Activated CD8-positive, alpha-beta memory T cell treated with anti-CD3 and anti-CD28 coated beads, Interleukin-2, amount 50 U/mL, for 1 hour (primary cell): ENCODE data around the gene C1QTNF3.
"Not testable (repeated sequence)": the region's sequence is repeated elsewhere in the genome, so short reads cannot be mapped to it uniquely, and the experiment has no call there.

Source experiments
- DNase-seq: peaks from one replicate; pipeline ENCODE4 v3.0.0-alpha.2; 2020; ENCODE audit errors: extremely low read depth

Gene C1QTNF3

DNA sequence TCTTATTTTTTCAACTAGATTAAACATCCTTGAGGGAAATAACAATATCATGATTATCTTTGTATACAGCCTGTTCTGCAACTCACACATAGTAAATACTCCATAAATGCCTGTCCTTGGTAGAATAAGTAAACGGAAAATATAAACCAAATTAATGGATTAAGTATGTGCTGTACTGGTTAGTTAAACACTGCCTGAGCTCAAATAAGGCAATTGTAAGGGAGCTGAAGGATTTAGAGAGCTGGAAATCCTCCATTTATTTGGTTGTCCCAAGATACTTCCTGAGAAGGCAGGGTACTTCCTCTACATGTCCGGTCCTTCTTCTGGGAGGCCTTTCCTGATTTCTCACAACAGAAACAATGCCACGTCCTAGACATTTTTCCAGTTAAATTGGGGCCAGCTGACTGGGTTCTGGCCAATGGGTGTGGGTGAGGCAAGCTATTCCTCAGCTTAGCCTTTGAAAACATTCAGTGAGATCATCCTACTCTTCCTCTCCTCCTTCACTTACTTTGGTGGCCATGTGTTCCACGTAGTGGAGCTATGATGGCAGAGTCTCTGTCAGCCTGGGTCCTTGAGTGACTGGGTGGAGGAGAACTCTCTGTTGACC, 8.5 kb upstream of the C1QTNF3 start:
- no peak for DNase-seq

DNA sequence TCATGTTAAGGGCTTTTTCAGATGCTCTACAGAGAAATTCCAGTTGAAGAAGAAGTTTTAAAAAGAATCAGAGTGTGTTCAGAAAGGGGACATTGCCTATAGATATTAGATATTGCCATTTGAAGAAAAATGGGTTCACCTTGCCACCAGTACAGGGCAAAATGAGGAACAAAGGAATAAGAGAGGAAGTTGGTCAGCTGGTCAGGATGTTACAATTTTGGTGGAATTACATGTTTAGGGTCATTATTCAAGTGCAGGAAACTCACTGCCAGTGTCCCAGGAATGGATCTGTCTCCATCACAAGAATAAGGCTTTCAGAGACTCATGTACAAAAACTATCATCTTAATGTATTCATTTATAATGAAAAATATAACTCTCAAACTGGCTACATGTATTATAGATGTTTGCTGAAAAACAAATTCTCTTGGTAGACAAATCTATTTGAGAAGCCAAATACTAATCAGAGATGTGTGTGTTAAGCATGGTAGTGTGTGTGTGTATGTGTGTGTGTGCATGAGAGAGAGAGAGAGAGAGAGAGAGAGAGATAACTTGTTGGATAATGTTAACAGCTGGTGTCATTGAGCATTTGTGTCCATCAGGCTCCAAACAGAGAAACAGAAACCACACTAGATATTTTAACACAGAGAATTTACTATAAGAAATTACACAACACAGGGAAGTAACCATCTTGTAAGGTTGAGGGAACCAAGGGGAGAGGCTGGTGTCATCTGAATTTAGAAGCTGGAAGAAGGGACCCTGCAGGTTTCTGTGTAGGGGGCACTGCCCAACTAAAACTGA, 5.0 kb upstream of the C1QTNF3 start:
- DNase-seq: no peak

DNA sequence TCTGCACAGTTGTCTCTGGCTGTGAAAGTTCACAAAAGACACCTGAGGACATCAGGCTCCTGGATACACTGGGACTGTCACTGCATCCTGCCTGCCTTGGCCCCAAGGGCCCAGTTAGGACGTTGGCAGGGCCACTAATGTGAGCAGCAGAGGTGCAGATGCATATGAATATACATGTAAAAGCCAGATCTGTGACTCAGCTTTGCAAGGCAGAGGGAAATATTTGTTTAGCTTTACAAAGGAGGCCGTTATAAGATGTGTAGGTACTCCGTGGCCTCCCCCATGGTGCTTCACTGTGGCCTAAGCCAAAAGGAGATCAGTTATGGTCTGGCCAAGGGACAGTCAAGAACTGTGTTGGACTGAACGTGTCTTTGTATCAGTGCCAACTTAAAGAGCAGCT, 4.1 kb upstream of the C1QTNF3 start:
- DNase-seq: no peak

DNA sequence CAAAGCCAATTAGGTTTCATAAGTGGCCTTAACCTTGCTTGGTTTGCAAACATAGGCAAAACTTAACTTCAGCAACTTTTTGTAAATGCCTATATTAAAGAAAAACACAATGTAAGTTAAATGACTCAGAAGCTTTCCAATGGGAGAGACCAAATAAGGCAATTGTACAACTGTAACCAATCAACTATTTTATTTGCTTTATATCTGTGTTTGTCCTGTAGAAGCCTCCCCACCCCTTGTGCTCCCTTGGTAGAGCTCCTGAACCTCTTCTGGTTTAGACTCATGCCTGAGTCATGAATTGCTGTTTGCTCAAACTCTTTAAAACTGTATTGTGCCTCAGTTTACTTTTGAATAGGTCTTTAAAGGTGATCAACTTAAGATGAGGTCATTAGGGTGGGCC, 3.0 kb upstream of the C1QTNF3 start:
- no peak for DNase-seq

DNA sequence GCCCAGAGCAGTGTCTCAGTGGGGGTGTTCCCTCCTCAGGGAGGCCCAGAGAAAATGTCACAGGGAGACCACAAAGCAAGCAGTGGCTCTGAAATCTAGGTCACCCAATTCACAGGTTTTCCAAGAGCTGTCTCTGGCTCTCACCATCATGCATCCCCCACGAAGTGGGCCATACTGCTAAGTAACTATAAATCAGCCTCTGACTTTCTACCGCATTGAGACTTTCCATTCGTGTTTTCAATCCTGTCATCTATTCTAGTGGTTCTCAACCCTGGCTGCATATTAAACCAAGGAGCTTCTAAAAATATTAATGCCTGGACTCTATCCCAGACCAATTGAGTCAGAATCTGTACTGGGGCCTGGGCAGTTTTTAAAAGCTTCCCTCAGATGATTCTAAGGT, 2.0 kb upstream of the C1QTNF3 start:
- no peak for DNase-seq

DNA sequence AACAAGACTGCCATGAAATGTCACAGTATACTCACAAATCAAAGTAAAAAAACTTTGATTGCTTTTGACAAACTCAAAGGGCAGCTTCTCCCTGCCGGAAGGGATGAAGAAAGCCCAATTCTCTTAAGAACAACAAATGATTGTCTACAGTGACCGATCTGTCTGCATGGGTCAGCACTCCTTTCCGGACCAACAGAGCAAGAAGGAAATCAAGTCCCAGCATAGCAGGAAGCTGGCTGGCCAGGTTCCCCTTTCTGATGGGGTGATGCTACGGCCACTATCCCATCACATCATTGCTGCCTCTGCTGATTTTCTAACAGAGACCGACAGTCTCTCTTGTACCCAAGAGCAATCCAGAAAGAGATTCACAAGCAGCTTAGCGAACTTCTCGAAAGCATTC, 692 bp downstream of the C1QTNF3 start:
- no peak for DNase-seq

DNA sequence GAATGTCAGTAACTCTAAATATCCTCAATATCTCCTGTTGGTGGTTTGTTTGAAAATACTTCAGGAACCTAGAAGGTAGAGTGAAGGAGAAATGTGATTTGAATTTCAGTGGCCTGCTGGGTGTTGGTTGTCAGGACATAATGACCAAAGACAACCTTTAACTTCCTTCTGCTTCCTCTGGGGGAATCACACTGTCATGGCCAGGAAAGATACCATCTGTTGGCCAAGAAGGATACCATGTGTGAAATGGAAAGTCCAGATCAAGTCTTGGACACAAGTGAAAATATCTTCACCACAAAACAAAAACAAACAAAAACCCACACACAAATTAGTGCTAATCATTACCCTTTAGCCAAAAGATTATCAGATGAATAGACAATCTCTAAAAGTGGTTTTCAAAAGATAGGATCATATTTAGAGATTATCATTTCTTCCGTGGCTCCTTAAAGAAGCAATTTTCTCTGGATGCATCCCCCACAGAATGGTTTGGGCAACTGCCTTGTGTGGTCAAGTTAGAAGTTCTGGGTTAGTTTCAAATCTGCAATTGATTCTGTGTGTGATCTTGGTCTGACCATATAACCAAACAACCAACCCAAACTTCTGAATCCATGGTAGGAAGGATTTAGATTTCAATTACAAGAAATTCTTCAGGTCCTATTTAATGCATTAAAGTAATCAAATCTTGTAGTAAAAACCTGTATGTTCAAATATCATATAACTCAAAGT, 1.6 kb downstream of the C1QTNF3 start:
- no peak for DNase-seq

DNA sequence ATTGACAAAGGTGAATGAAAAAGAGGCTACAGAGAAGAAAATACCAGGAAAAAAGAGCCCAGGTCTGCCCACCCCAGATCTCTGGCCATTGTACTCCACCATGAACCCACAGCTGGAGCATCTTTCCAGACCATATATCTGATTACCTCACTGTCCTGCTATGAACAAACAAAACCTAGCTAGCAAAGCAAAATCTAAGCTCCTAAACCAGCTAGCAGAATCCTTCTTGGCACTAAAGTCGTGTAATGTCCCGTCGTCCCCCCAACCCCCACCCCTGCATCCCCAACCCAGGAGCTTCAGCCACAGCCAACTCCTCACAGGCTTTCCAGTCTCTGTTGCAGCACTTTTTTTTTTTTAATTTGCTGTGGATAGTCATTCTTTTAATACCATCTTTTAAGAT, 2.5 kb downstream of the C1QTNF3 start:
- DNase-seq: no peak

DNA sequence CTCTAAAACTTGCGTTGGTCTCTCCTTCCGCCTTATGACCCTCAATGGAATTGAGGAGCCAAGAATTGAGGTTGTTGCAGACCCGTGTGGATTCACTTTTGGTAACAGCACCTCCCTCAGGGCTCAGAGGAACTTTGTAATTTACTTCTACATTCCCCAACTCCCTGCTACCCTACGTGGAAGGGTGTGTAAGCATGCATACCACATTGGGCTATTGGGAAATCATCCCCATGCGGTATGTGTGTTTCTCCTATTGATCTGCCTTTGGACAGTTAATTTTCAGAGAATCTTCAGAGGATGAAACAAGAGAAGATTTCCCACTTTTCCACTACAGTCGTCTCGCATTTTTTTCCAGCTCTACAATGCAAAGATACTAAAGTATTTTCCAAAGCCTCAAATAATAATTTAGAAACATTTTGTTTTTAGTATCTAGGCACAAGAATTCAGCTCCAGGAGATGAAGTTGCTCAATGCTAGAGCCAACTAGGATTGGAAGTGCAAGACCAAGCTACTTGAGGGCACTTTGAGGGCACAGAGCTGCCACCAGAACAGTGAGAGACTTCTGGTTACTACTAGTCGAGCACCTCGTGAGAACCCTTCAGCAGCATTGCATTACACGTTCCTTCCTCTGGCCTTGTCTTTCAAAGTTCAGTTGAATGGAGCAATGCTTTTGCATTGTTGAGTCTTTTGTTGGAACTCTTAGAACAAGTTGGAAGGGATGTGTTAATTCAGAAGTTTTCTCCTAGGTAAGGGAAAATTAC, 3.4 kb downstream of the C1QTNF3 start:
- no peak for DNase-seq

DNA sequence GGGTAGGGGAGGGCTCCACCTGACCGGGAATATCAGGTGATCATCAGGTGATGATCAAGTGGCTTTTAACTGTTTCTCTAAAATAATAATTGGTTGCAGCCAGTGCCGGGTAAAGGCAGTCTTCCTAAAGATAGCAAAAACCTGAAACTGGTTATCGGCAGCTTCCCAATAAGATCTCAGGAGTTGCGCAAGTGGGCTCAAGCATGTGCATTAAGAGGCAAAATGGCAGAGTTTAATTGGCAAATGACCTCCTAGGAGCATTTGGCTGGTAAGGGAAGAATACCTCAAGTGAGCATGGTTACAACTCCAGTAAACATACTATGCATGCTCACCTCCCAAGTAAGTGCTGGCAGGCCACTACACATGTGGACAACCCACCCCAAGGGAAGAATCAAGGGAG, 4.2 kb downstream of the C1QTNF3 start:
- no peak for DNase-seq

DNA sequence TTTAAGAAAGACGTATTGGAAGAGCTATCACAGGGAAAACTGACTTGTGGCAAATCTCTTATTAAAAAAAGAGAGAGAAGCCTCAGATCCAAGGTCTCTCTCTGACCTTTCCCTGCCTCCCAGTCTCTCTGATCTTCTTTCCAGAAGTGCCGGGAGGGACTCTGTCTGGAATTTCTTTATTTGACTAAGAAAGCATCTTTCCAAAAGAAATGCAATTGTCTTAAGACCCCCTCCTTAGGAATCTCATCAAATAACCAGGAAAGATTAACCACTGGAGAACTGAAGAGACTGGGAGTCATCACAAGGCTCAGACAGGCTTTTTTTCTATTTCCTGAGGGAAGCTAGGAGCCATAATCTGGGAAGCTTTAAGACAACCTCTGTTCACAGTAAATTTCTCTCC, 4.6 kb downstream of the C1QTNF3 start:
- DNase-seq: no peak

DNA sequence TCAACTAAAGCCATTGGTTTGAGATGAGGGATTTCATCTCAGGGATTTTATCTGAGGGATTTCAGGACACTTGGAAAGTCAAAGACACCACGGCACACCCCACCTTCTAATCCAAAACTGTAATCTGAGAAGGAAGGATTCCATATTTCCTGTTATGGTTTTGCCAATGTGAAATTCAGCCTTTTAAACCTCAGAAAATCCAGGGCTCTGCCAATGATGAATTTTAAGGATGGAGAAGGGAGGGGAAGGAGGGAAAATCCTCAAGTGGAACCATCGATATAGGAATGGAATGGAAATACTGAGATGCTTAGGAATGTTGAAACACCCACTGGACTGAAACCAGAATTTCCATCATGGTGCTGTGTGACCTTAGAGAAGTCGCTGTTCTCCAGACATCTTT, 5.3 kb downstream of the C1QTNF3 start:
- DNase-seq: no peak

DNA sequence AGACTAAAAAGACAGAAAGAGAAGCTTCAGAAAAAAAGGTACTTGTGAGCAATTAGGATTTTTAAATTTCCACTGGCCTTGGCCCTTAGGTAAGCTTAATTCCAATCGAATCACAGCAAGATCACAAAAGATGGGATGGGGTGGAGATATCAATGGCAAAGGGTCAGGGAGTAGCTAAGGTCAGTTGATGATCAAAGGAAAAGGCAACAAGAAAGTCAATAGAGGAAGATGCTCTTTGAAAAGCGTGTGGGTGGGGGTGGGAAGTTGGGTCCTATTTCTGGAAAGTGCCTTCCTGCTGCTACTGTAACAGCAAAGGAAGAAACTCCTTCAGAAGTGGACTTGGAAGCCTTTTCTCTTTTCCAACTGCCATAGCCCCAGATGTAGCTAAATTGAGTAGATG, 7.3 kb downstream of the C1QTNF3 start:
- no peak for DNase-seq

DNA sequence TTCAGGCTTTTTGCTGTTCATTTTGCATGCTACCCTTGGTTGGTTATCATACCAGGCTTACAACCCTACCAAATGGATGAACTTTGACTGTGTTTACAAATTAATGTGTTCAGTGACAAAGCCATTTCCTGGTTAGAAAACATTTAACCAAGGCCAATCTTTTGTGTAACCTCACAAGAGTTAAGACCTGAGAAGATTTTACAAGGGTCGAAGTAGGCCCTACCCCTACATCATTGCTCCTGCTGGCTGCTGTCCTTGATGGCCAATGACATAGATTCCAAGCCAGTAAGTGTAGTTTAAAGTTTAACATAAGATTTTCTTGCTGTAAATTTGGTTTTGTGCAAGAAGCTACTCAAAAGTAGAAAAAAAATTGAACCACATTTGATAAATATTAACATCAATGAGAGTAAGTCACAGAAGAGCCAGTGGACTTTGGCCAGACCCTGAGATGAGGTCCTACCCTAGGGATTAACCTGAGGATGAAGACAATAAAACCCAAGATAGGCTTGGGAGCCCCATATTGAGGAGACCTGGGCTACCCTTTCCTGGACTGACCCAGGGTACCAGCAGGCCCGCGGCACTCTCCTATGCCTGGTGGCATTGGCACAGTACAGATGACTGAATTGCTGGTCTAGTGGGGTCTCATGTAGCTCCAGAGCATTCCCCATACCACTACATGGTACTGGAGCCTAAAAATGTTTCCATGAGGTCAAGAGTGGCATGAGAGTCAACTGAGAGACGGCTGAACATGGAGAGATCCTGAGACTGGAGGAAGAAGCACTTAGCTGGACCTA, 8.3 kb downstream of the C1QTNF3 start:
- no peak for DNase-seq

DNA sequence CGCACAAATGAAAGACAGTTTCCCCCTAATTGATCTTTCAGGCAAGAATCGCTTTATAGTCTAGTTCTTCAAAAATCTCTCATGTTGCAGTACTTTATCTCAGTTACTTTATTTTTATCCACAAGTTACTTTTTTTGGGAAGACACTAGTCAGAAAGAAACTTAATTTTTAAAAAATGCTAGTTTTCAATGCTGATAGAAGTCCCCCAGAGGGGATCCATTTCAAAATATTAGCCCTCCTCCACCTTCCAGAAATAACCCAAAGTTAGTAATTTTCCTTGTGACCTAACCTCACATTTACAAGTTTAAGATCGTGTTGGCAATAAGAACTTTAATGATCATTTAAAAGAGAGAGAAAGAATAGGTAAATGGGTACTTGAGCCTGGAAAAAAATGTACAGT, 11.0 kb downstream of the C1QTNF3 start:
- no peak for DNase-seq

DNA sequence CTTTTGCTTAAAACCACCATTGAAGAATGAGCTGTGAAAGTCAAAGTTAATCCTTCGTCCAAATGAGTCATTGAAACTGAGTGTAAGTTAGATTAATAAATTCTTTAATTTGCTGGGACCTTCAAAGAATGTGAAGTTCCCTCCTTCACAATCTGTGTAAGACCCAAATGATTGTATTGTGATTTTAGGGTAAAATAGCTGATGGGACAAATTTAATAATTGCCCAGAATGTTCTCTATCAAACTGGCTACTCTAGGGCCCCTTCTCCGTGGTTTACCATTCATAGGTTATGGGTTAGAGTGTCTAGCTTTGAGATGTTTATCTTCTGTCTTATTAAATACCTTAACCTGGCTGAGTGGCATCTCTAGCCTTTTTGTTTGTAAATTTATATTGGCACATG, 11.9 kb downstream of the C1QTNF3 start:
- DNase-seq: no peak

DNA sequence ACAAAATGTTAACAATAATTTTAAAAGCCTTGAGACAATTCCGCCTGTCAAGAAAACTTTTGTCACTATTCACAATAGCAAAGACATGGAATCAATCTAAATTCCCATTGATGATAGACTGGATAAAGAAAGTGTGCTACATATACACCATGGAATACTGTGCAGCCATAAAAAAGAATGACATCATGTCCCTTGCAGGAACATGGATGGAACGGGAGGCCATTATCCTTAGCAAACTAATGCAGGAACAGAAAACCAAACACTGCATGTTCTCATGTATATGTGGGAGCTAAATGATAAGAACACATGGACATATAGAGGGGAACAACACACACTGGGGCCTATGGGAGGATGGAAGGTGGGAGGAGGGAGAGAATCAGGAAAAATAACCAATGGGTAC, 12.4 kb downstream of the C1QTNF3 start:
- DNase-seq: not testable (repeated sequence)

DNA sequence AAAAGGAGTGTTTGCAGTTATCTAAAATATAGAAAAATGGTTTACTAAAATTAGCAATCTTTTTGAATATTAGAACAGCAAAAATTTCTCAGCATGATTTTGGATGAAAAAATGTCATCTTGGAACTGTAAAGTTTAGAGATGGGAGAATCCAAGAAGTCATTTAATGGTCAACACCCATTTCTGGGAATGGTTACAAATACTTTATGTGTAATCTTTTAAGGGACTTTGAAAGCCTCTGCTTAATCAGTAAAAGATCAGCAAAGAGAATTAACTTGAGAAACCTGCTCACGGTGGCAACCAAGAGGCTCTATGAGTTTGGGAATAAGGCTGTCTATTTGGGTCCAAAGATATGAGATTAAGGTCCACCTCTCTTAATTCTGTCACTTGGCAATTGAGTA, 13.0 kb downstream of the C1QTNF3 start:
- DNase-seq: no peak

DNA sequence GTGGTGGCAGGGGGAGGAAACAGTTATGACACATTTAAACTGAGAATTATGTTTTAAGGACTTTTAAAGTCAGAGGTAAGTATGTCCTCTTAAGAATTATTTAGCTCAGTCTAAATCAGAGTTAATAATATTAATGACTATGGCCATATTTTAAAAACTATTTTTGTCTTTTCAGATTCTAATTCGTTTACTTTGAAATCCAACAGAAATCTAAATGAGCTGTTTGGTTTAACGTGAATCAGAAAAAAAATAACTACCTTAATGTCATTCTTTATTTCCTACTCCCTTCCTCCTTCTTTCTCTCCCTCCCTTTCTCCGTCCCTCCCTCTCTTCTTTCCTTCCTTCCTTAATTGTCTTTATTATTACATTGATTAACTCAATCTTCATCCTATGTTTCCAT, 14.7 kb downstream of the C1QTNF3 start:
- no peak for DNase-seq

DNA sequence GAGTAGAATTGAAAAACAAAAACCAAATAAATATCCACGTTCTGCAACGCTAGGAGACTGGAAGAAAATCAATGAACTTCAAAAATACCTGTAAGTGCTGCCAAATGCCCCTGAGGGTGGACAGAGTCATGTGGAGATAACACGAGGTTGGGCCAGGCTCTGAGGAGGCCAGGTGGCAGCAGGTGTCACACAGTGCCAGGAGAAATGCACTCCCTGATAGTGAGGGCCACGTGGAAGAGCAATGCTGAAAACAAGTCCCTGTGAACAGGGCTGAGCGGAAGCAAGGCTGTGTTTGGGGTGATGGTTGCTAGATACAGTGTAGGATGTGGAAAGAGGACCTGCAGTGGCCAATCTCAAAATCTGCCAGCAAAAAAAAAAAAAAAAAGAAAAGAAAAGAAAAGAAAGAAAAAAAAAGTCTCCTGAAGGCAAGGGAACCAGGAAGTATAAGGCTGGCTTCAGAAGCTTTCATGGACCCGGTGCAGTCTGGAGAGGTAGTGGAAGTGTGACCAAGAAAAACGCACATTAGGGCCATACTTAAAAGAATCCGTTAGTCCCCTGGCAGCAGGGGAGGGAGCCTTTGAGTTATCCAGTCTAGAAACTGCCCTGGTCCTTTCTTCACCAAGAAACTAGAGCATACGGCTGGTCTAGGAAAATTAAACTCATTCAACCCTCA, 16.8 kb downstream of the C1QTNF3 start:
- DNase-seq: no peak

DNA sequence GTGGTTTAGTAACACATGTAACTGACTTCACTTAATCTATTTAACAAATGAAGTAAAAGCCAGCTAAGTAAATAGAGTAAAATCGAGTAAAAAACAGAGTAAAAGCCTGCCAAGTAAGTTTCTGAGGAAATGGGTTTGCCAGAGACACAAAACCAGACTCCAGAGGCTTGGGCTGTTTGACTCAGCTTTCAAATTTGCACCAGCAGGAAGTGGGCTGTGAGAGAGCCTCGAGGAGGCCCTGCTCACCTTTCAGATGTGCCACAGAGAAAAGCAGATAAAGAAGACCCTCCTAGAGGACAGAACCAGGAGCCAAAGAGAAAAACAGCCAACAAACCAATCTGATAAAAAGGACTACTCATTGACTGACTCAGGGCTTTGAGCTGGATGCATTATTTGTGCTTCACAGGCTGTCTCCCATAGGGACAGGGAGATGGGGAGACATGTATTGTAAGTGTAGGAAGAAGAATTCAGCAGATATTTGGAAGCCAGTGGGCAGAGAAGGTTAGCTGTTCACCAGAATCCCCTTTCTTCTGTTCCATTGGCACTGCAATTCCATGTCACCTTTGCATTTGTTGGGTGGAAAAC, 20.8 kb downstream of the C1QTNF3 start:
- no peak for DNase-seq
